ENCODE measurements around the gene MCC. TPM values are rescaled to one million over a fixed set of nuclear protein-coding genes. Genes with fewer than 3 reads are reported as not detected.
A peak's percentile ranks its signal among the peaks of the same experiment; 100 is the strongest.

MCC gene
- total RNA-seq, 1 donor from 2014 or later, result 15.1 TPM

GRCh38 chr5:113252066-113252465 lies 236.2 kb downstream of the MCC start:
- Histone ChIP-seq H3K27ac (ENCODE audit: low read depth, low read length) (no peak overlapping the region), H3K4me3 (ENCODE audit: low read length in 3 of 3) (no peak overlapping the region), H3K27me3 (ENCODE audit: control insufficient read depth in 3 of 3, insufficient read depth in 3 of 3, low read length in 3 of 3) (no peaks in the 10 kb centered on the region), H3K9me3 (ENCODE audit: control insufficient read depth in 3 of 3, low read length in 3 of 3) (no peaks in the 10 kb centered on the region), H3K4me1 (ENCODE audit: control insufficient read depth in 3 of 3, insufficient read depth in 3 of 3, low read length in 3 of 3) (peaks cover 7 to 19% (median 9%) of the 10 kb centered on the region in 3 donors), H3K36me3 (ENCODE audit: control insufficient read depth in 3 of 3, insufficient read depth in 3 of 3, low read length in 3 of 3) (no peaks in the 10 kb centered on the region), H3K9ac (ENCODE audit: low read depth in 1 of 3, low read length in 3 of 3) (no peak overlapping the region)

GRCh38 chr5:113250341-113250953 lies 237.8 kb downstream of the MCC start:
- peaks cover 7 to 33% (median 9%) of the 10 kb centered on the region in 3 donors for H3K4me1 ChIP-seq (ENCODE audit: control insufficient read depth in 3 of 3, insufficient read depth in 3 of 3, low read length in 3 of 3)

GRCh38 chr5:113249206-113249605 lies 239.0 kb downstream of the MCC start:
- H3K27me3 ChIP-seq (ENCODE audit: control insufficient read depth in 3 of 3, insufficient read depth in 3 of 3, low read length in 3 of 3), result no peaks in the 10 kb centered on the region
- H3K4me1 ChIP-seq (ENCODE audit: control insufficient read depth in 3 of 3, insufficient read depth in 3 of 3, low read length in 3 of 3), result peaks cover 7 to 36% (median 9%) of the 10 kb centered on the region in 3 donors
- no peaks in the 10 kb centered on the region for H3K9me3 ChIP-seq (ENCODE audit: control insufficient read depth in 3 of 3, low read length in 3 of 3)
- no peak overlapping the region for H3K9ac ChIP-seq (ENCODE audit: low read depth in 1 of 3, low read length in 3 of 3)
- H3K36me3 ChIP-seq (ENCODE audit: control insufficient read depth in 3 of 3, insufficient read depth in 3 of 3, low read length in 3 of 3), result no peaks in the 10 kb centered on the region
- H3K27ac ChIP-seq (ENCODE audit: low read depth, low read length), result peak overlapping the region; percentile 71
- H3K4me3 ChIP-seq (ENCODE audit: low read length in 3 of 3), result no peak overlapping the region

More at GRCh38 chr5:113250341-113250953, 237.8 kb downstream of the MCC start:
- Histone ChIP-seq H3K4me3 (ENCODE audit: low read length in 3 of 3) (no peak overlapping the region), H3K27me3 (ENCODE audit: control insufficient read depth in 3 of 3, insufficient read depth in 3 of 3, low read length in 3 of 3) (no peaks in the 10 kb centered on the region), H3K36me3 (ENCODE audit: control insufficient read depth in 3 of 3, insufficient read depth in 3 of 3, low read length in 3 of 3) (no peaks in the 10 kb centered on the region), H3K27ac (ENCODE audit: low read depth, low read length) (peak overlapping the region; percentile 71), H3K9ac (ENCODE audit: low read depth in 1 of 3, low read length in 3 of 3) (no peak overlapping the region), H3K9me3 (ENCODE audit: control insufficient read depth in 3 of 3, low read length in 3 of 3) (no peaks in the 10 kb centered on the region)

- H3K36me3 ChIP-seq (ENCODE audit: control insufficient read depth in 3 of 3, insufficient read depth in 3 of 3, low read length in 3 of 3), result no peaks in the 10 kb centered on the region
- no peaks in the 10 kb centered on the region for H3K27me3 ChIP-seq (ENCODE audit: control insufficient read depth in 3 of 3, insufficient read depth in 3 of 3, low read length in 3 of 3)
- peaks cover 7 to 36% (median 9%) of the 10 kb centered on the region in 3 donors for H3K4me1 ChIP-seq (ENCODE audit: control insufficient read depth in 3 of 3, insufficient read depth in 3 of 3, low read length in 3 of 3)
- no peaks in the 10 kb centered on the region for H3K9me3 ChIP-seq (ENCODE audit: control insufficient read depth in 3 of 3, low read length in 3 of 3)
- H3K4me3 ChIP-seq (ENCODE audit: low read length in 3 of 3), result peak overlapping the region in 1 of 3 donors; percentile 59
- H3K9ac ChIP-seq (ENCODE audit: low read depth in 1 of 3, low read length in 3 of 3), result peak overlapping the region in 1 of 3 donors; percentile 25
- peak overlapping the region; percentile 71 for H3K27ac ChIP-seq (ENCODE audit: low read depth, low read length)
These were observed 241.8 kb downstream of the MCC start for GRCh38 chr5:113246361-113246870.

- peaks cover 5 to 33% (median 9%) of the 10 kb centered on the region in 3 donors for H3K4me1 ChIP-seq (ENCODE audit: control insufficient read depth in 3 of 3, insufficient read depth in 3 of 3, low read length in 3 of 3)
- H3K4me3 ChIP-seq (ENCODE audit: low read length in 3 of 3), result peak overlapping the region in 1 of 3 donors; percentile 59
- H3K9ac ChIP-seq (ENCODE audit: low read depth in 1 of 3, low read length in 3 of 3), result no peak overlapping the region
- peak overlapping the region; percentile 71 for H3K27ac ChIP-seq (ENCODE audit: low read depth, low read length)
- no peaks in the 10 kb centered on the region for H3K27me3 ChIP-seq (ENCODE audit: control insufficient read depth in 3 of 3, insufficient read depth in 3 of 3, low read length in 3 of 3)
- H3K36me3 ChIP-seq (ENCODE audit: control insufficient read depth in 3 of 3, insufficient read depth in 3 of 3, low read length in 3 of 3), result no peaks in the 10 kb centered on the region
- H3K9me3 ChIP-seq (ENCODE audit: control insufficient read depth in 3 of 3, low read length in 3 of 3), result no peaks in the 10 kb centered on the region
These were observed 242.6 kb downstream of the MCC start for GRCh38 chr5:113245427-113246225.

GRCh38 chr5:113244966-113245365 lies 243.3 kb downstream of the MCC start:
- peak overlapping the region; percentile 71 for H3K27ac ChIP-seq (ENCODE audit: low read depth, low read length)
- peaks cover under 1 to 29% (median 5%) of the 10 kb centered on the region in 3 donors for H3K4me1 ChIP-seq (ENCODE audit: control insufficient read depth in 3 of 3, insufficient read depth in 3 of 3, low read length in 3 of 3)
- no peaks in the 10 kb centered on the region for H3K27me3 ChIP-seq (ENCODE audit: control insufficient read depth in 3 of 3, insufficient read depth in 3 of 3, low read length in 3 of 3)
- no peak overlapping the region for H3K9ac ChIP-seq (ENCODE audit: low read depth in 1 of 3, low read length in 3 of 3)
- no peak overlapping the region for H3K4me3 ChIP-seq (ENCODE audit: low read length in 3 of 3)
- no peaks in the 10 kb centered on the region for H3K9me3 ChIP-seq (ENCODE audit: control insufficient read depth in 3 of 3, low read length in 3 of 3)
- H3K36me3 ChIP-seq (ENCODE audit: control insufficient read depth in 3 of 3, insufficient read depth in 3 of 3, low read length in 3 of 3), result no peaks in the 10 kb centered on the region

GRCh38 chr5:113243349-113243664 lies 244.9 kb downstream of the MCC start:
- H3K4me1 ChIP-seq (ENCODE audit: control insufficient read depth in 3 of 3, insufficient read depth in 3 of 3, low read length in 3 of 3), result peaks cover 0 to 29% (median 0%) of the 10 kb centered on the region in 3 donors
- no peak overlapping the region for H3K27ac ChIP-seq (ENCODE audit: low read depth, low read length)

GRCh38 chr5:113242481-113243348 lies 245.5 kb downstream of the MCC start:
- H3K36me3 ChIP-seq (ENCODE audit: control insufficient read depth in 3 of 3, insufficient read depth in 3 of 3, low read length in 3 of 3), result no peaks in the 10 kb centered on the region
- no peak overlapping the region for H3K4me3 ChIP-seq (ENCODE audit: low read length in 3 of 3)
- H3K9me3 ChIP-seq (ENCODE audit: control insufficient read depth in 3 of 3, low read length in 3 of 3), result no peaks in the 10 kb centered on the region
- no peak overlapping the region for H3K27ac ChIP-seq (ENCODE audit: low read depth, low read length)
- no peak overlapping the region for H3K9ac ChIP-seq (ENCODE audit: low read depth in 1 of 3, low read length in 3 of 3)
- H3K27me3 ChIP-seq (ENCODE audit: control insufficient read depth in 3 of 3, insufficient read depth in 3 of 3, low read length in 3 of 3), result no peaks in the 10 kb centered on the region
- H3K4me1 ChIP-seq (ENCODE audit: control insufficient read depth in 3 of 3, insufficient read depth in 3 of 3, low read length in 3 of 3), result peaks cover 0 to 27% (median 0%) of the 10 kb centered on the region in 3 donors

More at GRCh38 chr5:113243349-113243664, 244.9 kb downstream of the MCC start:
- Histone ChIP-seq H3K4me3 (ENCODE audit: low read length in 3 of 3) (no peak overlapping the region), H3K27me3 (ENCODE audit: control insufficient read depth in 3 of 3, insufficient read depth in 3 of 3, low read length in 3 of 3) (no peaks in the 10 kb centered on the region), H3K9me3 (ENCODE audit: control insufficient read depth in 3 of 3, low read length in 3 of 3) (no peaks in the 10 kb centered on the region), H3K36me3 (ENCODE audit: control insufficient read depth in 3 of 3, insufficient read depth in 3 of 3, low read length in 3 of 3) (no peaks in the 10 kb centered on the region), H3K9ac (ENCODE audit: low read depth in 1 of 3, low read length in 3 of 3) (no peak overlapping the region)

GRCh38 chr5:113240951-113241726 lies 247.1 kb downstream of the MCC start:
- Histone ChIP-seq H3K27ac (ENCODE audit: low read depth, low read length) (no peak overlapping the region), H3K9ac (ENCODE audit: low read depth in 1 of 3, low read length in 3 of 3) (no peak overlapping the region), H3K4me1 (ENCODE audit: control insufficient read depth in 3 of 3, insufficient read depth in 3 of 3, low read length in 3 of 3) (peaks cover 0 to 20% (median 0%) of the 10 kb centered on the region in 3 donors), H3K27me3 (ENCODE audit: control insufficient read depth in 3 of 3, insufficient read depth in 3 of 3, low read length in 3 of 3) (no peaks in the 10 kb centered on the region), H3K4me3 (ENCODE audit: low read length in 3 of 3) (no peak overlapping the region), H3K9me3 (ENCODE audit: control insufficient read depth in 3 of 3, low read length in 3 of 3) (no peaks in the 10 kb centered on the region), H3K36me3 (ENCODE audit: control insufficient read depth in 3 of 3, insufficient read depth in 3 of 3, low read length in 3 of 3) (no peaks in the 10 kb centered on the region)
